ENCODE data around the gene HOXB4. TPM values are rescaled to one million over a fixed set of nuclear protein-coding genes. Genes with fewer than 3 reads are reported as not detected.

The HOXB4 gene
- total RNA-seq, 1 donor from 2014 or later: 39.2 TPM

GRCh38 chr17:48529683-48530009 is 48.5 kb downstream of the HOXB4 start:
- H3K27me3 Mint-ChIP-seq (ENCODE audit: low read depth): no peaks in the 10 kb centered on the region
- DNase-seq (ENCODE audit: low spot score in 2 of 2, unreplicated experiment in 2 of 2): no peak
- no peaks in the 10 kb centered on the region for H3K9me3 Mint-ChIP-seq
- no peaks in the 10 kb centered on the region for H3K36me3 Mint-ChIP-seq
- H3K4me3 Mint-ChIP-seq: peak overlapping the region; percentile 10
- no peak for TF ChIP-seq CTCF (IDR thresholded peaks at IDR 0.05; ENCODE audit: unreplicated experiment)
- H3K4me1 Mint-ChIP-seq: peaks cover 83% of the 10 kb centered on the region
- peak overlapping the region; percentile 77 for H3K27ac Mint-ChIP-seq

GRCh38 chr17:48528936-48529682 is 49.0 kb downstream of the HOXB4 start:
- Mint-ChIP-seq H3K4me3 (no peak overlapping the region), H3K27me3 (ENCODE audit: low read depth) (no peaks in the 10 kb centered on the region), H3K27ac (peak overlapping the region; percentile 99), H3K4me1 (peaks cover 84% of the 10 kb centered on the region), H3K36me3 (no peaks in the 10 kb centered on the region), H3K9me3 (no peaks in the 10 kb centered on the region)
- no peak for TF ChIP-seq CTCF (IDR thresholded peaks at IDR 0.05; ENCODE audit: unreplicated experiment)
- DNase-seq (ENCODE audit: low spot score in 2 of 2, unreplicated experiment in 2 of 2): no peak

- DNase-seq (ENCODE audit: low spot score in 2 of 2, unreplicated experiment in 2 of 2): no peak
- peak overlapping the region; percentile 70 for H3K4me3 Mint-ChIP-seq
- peak overlapping the region; percentile 99 for H3K27ac Mint-ChIP-seq
- no peaks in the 10 kb centered on the region for H3K9me3 Mint-ChIP-seq
- H3K27me3 Mint-ChIP-seq (ENCODE audit: low read depth): no peaks in the 10 kb centered on the region
- H3K4me1 Mint-ChIP-seq: peaks cover 87% of the 10 kb centered on the region
- TF ChIP-seq CTCF (IDR thresholded peaks at IDR 0.05; ENCODE audit: unreplicated experiment): no peak
- H3K36me3 Mint-ChIP-seq: no peaks in the 10 kb centered on the region
Observed at GRCh38 chr17:48528153-48528935, 49.8 kb downstream of the HOXB4 start.

GRCh38 chr17:48527547-48527932 is 50.6 kb downstream of the HOXB4 start:
- Mint-ChIP-seq H3K27ac (peak overlapping the region; percentile 99), H3K36me3 (no peaks in the 10 kb centered on the region), H3K4me3 (peak overlapping the region; percentile 70), H3K9me3 (no peaks in the 10 kb centered on the region), H3K4me1 (peaks cover 89% of the 10 kb centered on the region), H3K27me3 (ENCODE audit: low read depth) (no peaks in the 10 kb centered on the region)
- DNase-seq (ENCODE audit: low spot score in 2 of 2, unreplicated experiment in 2 of 2): no peak
- TF ChIP-seq CTCF (IDR thresholded peaks at IDR 0.05; ENCODE audit: unreplicated experiment): no peak

GRCh38 chr17:48526608-48527546 is 51.3 kb downstream of the HOXB4 start:
- no peaks in the 10 kb centered on the region for H3K27me3 Mint-ChIP-seq (ENCODE audit: low read depth)
- DNase-seq (ENCODE audit: low spot score in 2 of 2, unreplicated experiment in 2 of 2): no peak
- H3K27ac Mint-ChIP-seq: peak overlapping the region; percentile 99
- H3K4me1 Mint-ChIP-seq: peaks cover 90% of the 10 kb centered on the region
- H3K4me3 Mint-ChIP-seq: peak overlapping the region; percentile 70
- no peaks in the 10 kb centered on the region for H3K9me3 Mint-ChIP-seq
- TF ChIP-seq CTCF (IDR thresholded peaks at IDR 0.05; ENCODE audit: unreplicated experiment): no peak
- no peaks in the 10 kb centered on the region for H3K36me3 Mint-ChIP-seq
